ENCODE data around the gene IQCE.

Gene IQCE

GRCh38 chr7:2542011-2542915, 16.5 kb upstream of the IQCE start:
- TF ChIP-seq CTCF (IDR thresholded peaks at IDR 0.05; ENCODE audit: insufficient read depth, low read length, poor library complexity, severe bottlenecking) = no peak
- Histone ChIP-seq H3K4me3 (replicated peaks; ENCODE audit: low read depth, low read length) (no peak overlapping the region), H3K36me3 (ENCODE audit: control insufficient read depth, insufficient read depth, low read length) (peaks cover 36% of the 10 kb centered on the region), H3K27me3 (replicated peaks; ENCODE audit: control insufficient read depth, insufficient read depth, low read length) (no peaks in the 10 kb centered on the region)
- no peak for DNase-seq (ENCODE audit: extremely low read depth, insufficient read length)

- Histone ChIP-seq H3K36me3 (ENCODE audit: control insufficient read depth, insufficient read depth, low read length) (peaks cover 37% of the 10 kb centered on the region), H3K27me3 (replicated peaks; ENCODE audit: control insufficient read depth, insufficient read depth, low read length) (no peaks in the 10 kb centered on the region), H3K4me3 (replicated peaks; ENCODE audit: low read depth, low read length) (no peak overlapping the region)
- no peak for TF ChIP-seq CTCF (IDR thresholded peaks at IDR 0.05; ENCODE audit: insufficient read depth, low read length, poor library complexity, severe bottlenecking)
- no peak for DNase-seq (ENCODE audit: extremely low read depth, insufficient read length)
These were observed 15.6 kb upstream of the IQCE start for GRCh38 chr7:2542916-2543871.

- no peak overlapping the region for H3K4me3 ChIP-seq (replicated peaks; ENCODE audit: low read depth, low read length)
- H3K27me3 ChIP-seq (replicated peaks; ENCODE audit: control insufficient read depth, insufficient read depth, low read length) = no peaks in the 10 kb centered on the region
- no peak for TF ChIP-seq CTCF (IDR thresholded peaks at IDR 0.05; ENCODE audit: insufficient read depth, low read length, poor library complexity, severe bottlenecking)
- H3K36me3 ChIP-seq (ENCODE audit: control insufficient read depth, insufficient read depth, low read length) = peaks cover 28% of the 10 kb centered on the region
- no peak for DNase-seq (ENCODE audit: extremely low read depth, insufficient read length)
These were observed 14.1 kb upstream of the IQCE start for GRCh38 chr7:2544541-2545188.

- Histone ChIP-seq H3K4me3 (replicated peaks; ENCODE audit: low read depth, low read length) (no peak overlapping the region), H3K27me3 (replicated peaks; ENCODE audit: control insufficient read depth, insufficient read depth, low read length) (no peaks in the 10 kb centered on the region), H3K36me3 (ENCODE audit: control insufficient read depth, insufficient read depth, low read length) (peaks cover 25% of the 10 kb centered on the region)
- TF ChIP-seq CTCF (IDR thresholded peaks at IDR 0.05; ENCODE audit: insufficient read depth, low read length, poor library complexity, severe bottlenecking) = no peak
- DNase-seq (ENCODE audit: extremely low read depth, insufficient read length) = no peak
These were observed 12.9 kb upstream of the IQCE start for GRCh38 chr7:2545746-2546425.

All from GM06990 (cell line).